Loucy (cell line): ENCODE results near the gene TMEM217.

Experiments
- H2AFZ ChIP-seq: fragments of 200-600 bp; sonication (generic); 2 replicates; pipeline ENCODE4 v1.6.0; 2016; ENCODE audit warnings: antibody characterized with exemption, mild to moderate bottlenecking, low read length, moderate library complexity
- H3F3A ChIP-seq: fragments of 200-600 bp; 2 replicates; pipeline ENCODE4 v1.6.0; 2016; ENCODE audit warnings: antibody characterized with exemption, low read depth, mild to moderate bottlenecking
- H3K27me3 ChIP-seq: fragments of 200-600 bp; sonication (generic); 2 replicates; pipeline ENCODE4 v1.6.1; 2014; ENCODE audit warnings: low read length, mild to moderate bottlenecking; ENCODE audit not compliant: insufficient read depth, poor library complexity, severe bottlenecking
- H3K36me3 ChIP-seq: fragments of 200-600 bp; sonication (generic); 2 replicates; pipeline ENCODE4 v1.6.1; 2016; ENCODE audit warnings: low read length; ENCODE audit not compliant: insufficient read depth
- H3K4me1 ChIP-seq: fragments of 200-600 bp; sonication (generic); 2 replicates; pipeline ENCODE4 v1.5.1; 2014; ENCODE audit warnings: low read length, mild to moderate bottlenecking; ENCODE audit not compliant: insufficient read depth, poor library complexity, severe bottlenecking
- H3K4me2 ChIP-seq: fragments of 200-600 bp; sonication (generic); 2 replicates; pipeline ENCODE4 v1.6.0; 2014; ENCODE audit warnings: antibody characterized with exemption, low read length, low read depth, mild to moderate bottlenecking; ENCODE audit not compliant: poor library complexity, severe bottlenecking
- H3K4me3 ChIP-seq: fragments of 200-600 bp; sonication (generic); 2 replicates; pipeline ENCODE4 v1.5.1; 2014; ENCODE audit warnings: low read length, mild to moderate bottlenecking, mixed read lengths; ENCODE audit not compliant: poor library complexity, severe bottlenecking
- H3K79me2 ChIP-seq: fragments of 200-600 bp; sonication (generic); 2 replicates; pipeline ENCODE4 v1.6.1; 2014; ENCODE audit warnings: low read length; ENCODE audit not compliant: insufficient read depth
- H3K9ac ChIP-seq: fragments of 200-600 bp; sonication (generic); 2 replicates; pipeline ENCODE4 v1.6.0; 2014; ENCODE audit warnings: mild to moderate bottlenecking, low read depth, low read length, moderate library complexity; ENCODE audit not compliant: poor library complexity, severe bottlenecking
- H3K9me2 ChIP-seq: fragments of 200-600 bp; sonication (generic); replicated peaks from 2 replicates; pipeline ENCODE4 v1.6.1; 2016; ENCODE audit warnings: low read depth, low read length, mixed read lengths
- H3K9me3 ChIP-seq: fragments of 200-600 bp; sonication (generic); 2 replicates; pipeline ENCODE4 v1.6.1; 2014; ENCODE audit warnings: mild to moderate bottlenecking, antibody characterized with exemption, low read length, low read depth; ENCODE audit not compliant: insufficient read depth
- H4K20me1 ChIP-seq: fragments of 200-600 bp; sonication (generic); 2 replicates; pipeline ENCODE4 v1.6.0; 2014; ENCODE audit warnings: antibody characterized with exemption, low read length, mild to moderate bottlenecking; ENCODE audit not compliant: insufficient read depth, poor library complexity, severe bottlenecking
- EZH2phosphoT487 ChIP-seq: fragments of 200-600 bp; IDR thresholded peaks from 2 replicates; pipeline ENCODE4 v1.6.1; 2018; ENCODE audit warnings: antibody characterized with exemption, mild to moderate bottlenecking, moderate library complexity, borderline replicate concordance
- TF ChIP-seq, protein P1 (sequence below): fragments of 200-600 bp; sonication (generic); conservative IDR thresholded peaks from 2 replicates; pipeline ENCODE4 v1.5.1; 2014; ENCODE audit warnings: mild to moderate bottlenecking, antibody characterized with exemption, low read length

Gene TMEM217

DNA sequence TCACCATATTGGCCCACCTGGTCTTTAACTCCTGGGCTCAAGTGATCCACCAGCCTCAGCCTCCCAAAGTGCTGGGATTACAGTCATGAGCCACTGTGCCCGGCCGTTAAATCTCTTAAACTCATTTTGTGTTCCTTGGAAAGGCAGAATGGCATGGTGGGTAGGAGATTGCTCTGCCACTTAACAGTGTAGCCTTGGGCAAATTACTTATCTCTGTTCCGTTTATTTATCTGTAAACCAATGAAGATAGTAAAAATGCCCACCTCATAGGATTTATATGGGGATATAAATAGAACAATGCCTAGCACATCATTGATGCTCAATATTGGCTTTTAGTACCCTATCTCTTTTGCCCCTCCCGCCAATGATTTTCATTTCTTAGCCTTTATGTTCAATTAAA lies 95.2 kb downstream of the TMEM217 start:
- H3K9ac ChIP-seq, result peak overlapping the region; percentile 26
- H3K36me3 ChIP-seq, result no peaks in the 10 kb centered on the region
- no peaks in the 10 kb centered on the region for H3K9me3 ChIP-seq
- no peaks in the 10 kb centered on the region for H3K9me2 ChIP-seq
- H3K27me3 ChIP-seq, result no peaks in the 10 kb centered on the region
- no peaks in the 10 kb centered on the region for H3K79me2 ChIP-seq
- H4K20me1 ChIP-seq, result no peaks in the 10 kb centered on the region
- peaks cover 15% of the 10 kb centered on the region for H3K4me1 ChIP-seq
- no peak overlapping the region; the same call in 1 of the 2 replicates for H2AFZ ChIP-seq
- no peak for TF ChIP-seq EZH2phosphoT487
- TF ChIP-seq, protein P1, sequence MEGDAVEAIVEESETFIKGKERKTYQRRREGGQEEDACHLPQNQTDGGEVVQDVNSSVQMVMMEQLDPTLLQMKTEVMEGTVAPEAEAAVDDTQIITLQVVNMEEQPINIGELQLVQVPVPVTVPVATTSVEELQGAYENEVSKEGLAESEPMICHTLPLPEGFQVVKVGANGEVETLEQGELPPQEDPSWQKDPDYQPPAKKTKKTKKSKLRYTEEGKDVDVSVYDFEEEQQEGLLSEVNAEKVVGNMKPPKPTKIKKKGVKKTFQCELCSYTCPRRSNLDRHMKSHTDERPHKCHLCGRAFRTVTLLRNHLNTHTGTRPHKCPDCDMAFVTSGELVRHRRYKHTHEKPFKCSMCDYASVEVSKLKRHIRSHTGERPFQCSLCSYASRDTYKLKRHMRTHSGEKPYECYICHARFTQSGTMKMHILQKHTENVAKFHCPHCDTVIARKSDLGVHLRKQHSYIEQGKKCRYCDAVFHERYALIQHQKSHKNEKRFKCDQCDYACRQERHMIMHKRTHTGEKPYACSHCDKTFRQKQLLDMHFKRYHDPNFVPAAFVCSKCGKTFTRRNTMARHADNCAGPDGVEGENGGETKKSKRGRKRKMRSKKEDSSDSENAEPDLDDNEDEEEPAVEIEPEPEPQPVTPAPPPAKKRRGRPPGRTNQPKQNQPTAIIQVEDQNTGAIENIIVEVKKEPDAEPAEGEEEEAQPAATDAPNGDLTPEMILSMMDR, result no peak
- peak overlapping the region; percentile 47 for H3K4me2 ChIP-seq
- H3K4me3 ChIP-seq, result no peak overlapping the region
- 0 out of 2 replicates have a peak, but pooled peaks cover 2% of the 10 kb centered on the region for H3F3A ChIP-seq
